ENCODE measurements around the gene PDAP1. TPM values are rescaled to one million over a fixed set of nuclear protein-coding genes. Genes with fewer than 3 reads are reported as not detected.
A peak's percentile ranks its signal among the peaks of the same experiment; 100 is the strongest.
"Not testable (repeated sequence)": the region's sequence is repeated elsewhere in the genome, so short reads cannot be mapped to it uniquely, and the experiment has no call there.

PDAP1 gene
- total RNA-seq, 1 donor from 2014 or later = 160 TPM

- H3K4me3 Mint-ChIP-seq = no peak overlapping the region
- H3K27ac Mint-ChIP-seq = no peak overlapping the region
- H3K36me3 Mint-ChIP-seq (ENCODE audit: low read depth) = peaks cover 30% of the 10 kb centered on the region
- no peak for DNase-seq (ENCODE audit: low spot score)
- no peaks in the 10 kb centered on the region for H3K9me3 Mint-ChIP-seq
- H3K27me3 Mint-ChIP-seq (ENCODE audit: insufficient read depth) = no peaks in the 10 kb centered on the region
- intact Hi-C loops (cut with micrococcal nuclease) = no loop called here
- peaks cover 5% of the 10 kb centered on the region for H3K4me1 Mint-ChIP-seq (ENCODE audit: low read depth)
These were observed 11.8 kb upstream of the PDAP1 start for GRCh38 chr7:99420213-99420612.

GRCh38 chr7:99419323-99420021 is 11.1 kb upstream of the PDAP1 start:
- DNase-seq (ENCODE audit: low spot score) = no peak
- peaks cover 5% of the 10 kb centered on the region for H3K4me1 Mint-ChIP-seq (ENCODE audit: low read depth)
- intact Hi-C loops (cut with micrococcal nuclease) = no loop called here
- H3K27me3 Mint-ChIP-seq (ENCODE audit: insufficient read depth) = no peaks in the 10 kb centered on the region
- no peak overlapping the region for H3K27ac Mint-ChIP-seq
- H3K36me3 Mint-ChIP-seq (ENCODE audit: low read depth) = peaks cover 38% of the 10 kb centered on the region
- H3K4me3 Mint-ChIP-seq = no peak overlapping the region
- H3K9me3 Mint-ChIP-seq = no peaks in the 10 kb centered on the region

- peaks cover 5% of the 10 kb centered on the region for H3K4me1 Mint-ChIP-seq (ENCODE audit: low read depth)
- H3K27ac Mint-ChIP-seq = no peak overlapping the region
- DNase-seq (ENCODE audit: low spot score) = no peak
- no peaks in the 10 kb centered on the region for H3K27me3 Mint-ChIP-seq (ENCODE audit: insufficient read depth)
- H3K36me3 Mint-ChIP-seq (ENCODE audit: low read depth) = peaks cover 41% of the 10 kb centered on the region
- H3K9me3 Mint-ChIP-seq = no peaks in the 10 kb centered on the region
- intact Hi-C loops (cut with micrococcal nuclease) = no loop called here
- no peak overlapping the region for H3K4me3 Mint-ChIP-seq
These were observed 9.9 kb upstream of the PDAP1 start for GRCh38 chr7:99418260-99418659.

- not testable (repeated sequence) for DNase-seq (ENCODE audit: low spot score); H3K4me3 Mint-ChIP-seq; H3K27me3 Mint-ChIP-seq (ENCODE audit: insufficient read depth); H3K9me3 Mint-ChIP-seq; H3K4me1 Mint-ChIP-seq (ENCODE audit: low read depth)
- peak overlapping the region; percentile 63 for H3K27ac Mint-ChIP-seq
- intact Hi-C loops (cut with micrococcal nuclease) = loop anchor here (1.0 kb wide), 1 partner anchor 50 kb away; no protein-coding TSS in a partner anchor
- peaks cover 51% of the 10 kb centered on the region for H3K36me3 Mint-ChIP-seq (ENCODE audit: low read depth)
These were observed 7.2 kb upstream of the PDAP1 start for GRCh38 chr7:99415513-99416127.

GRCh38 chr7:99410635-99411034 is 2.2 kb upstream of the PDAP1 start:
- H3K27me3 Mint-ChIP-seq (ENCODE audit: insufficient read depth) = no peaks in the 10 kb centered on the region
- H3K36me3 Mint-ChIP-seq (ENCODE audit: low read depth) = peaks cover 41% of the 10 kb centered on the region
- peaks cover 38% of the 10 kb centered on the region for H3K4me1 Mint-ChIP-seq (ENCODE audit: low read depth)
- no peak for DNase-seq (ENCODE audit: low spot score)
- intact Hi-C loops (cut with micrococcal nuclease) = no loop called here
- peak overlapping the region; percentile 98 for H3K4me3 Mint-ChIP-seq
- peak overlapping the region; percentile 47 for H3K27ac Mint-ChIP-seq
- H3K9me3 Mint-ChIP-seq = no peaks in the 10 kb centered on the region

- intact Hi-C loops (cut with micrococcal nuclease) = loop anchor here (1.0 to 5.0 kb wide), 4 partner anchors 28 to 1807 kb away; partner anchors contain the start of genes CPSF4, MEPCE, PLOD3 and PTCD1
- Mint-ChIP-seq H3K36me3 (ENCODE audit: low read depth) (peaks cover 36% of the 10 kb centered on the region), H3K9me3 (no peaks in the 10 kb centered on the region), H3K4me1 (ENCODE audit: low read depth) (peaks cover 38% of the 10 kb centered on the region), H3K27ac (peak overlapping the region; percentile 98), H3K4me3 (peak overlapping the region; percentile 98), H3K27me3 (ENCODE audit: insufficient read depth) (no peaks in the 10 kb centered on the region)
- DNase-seq (ENCODE audit: low spot score) = no peak
These were observed 1.4 kb upstream of the PDAP1 start for GRCh38 chr7:99409806-99410205.

GRCh38 chr7:99409192-99409572 is 785 bp upstream of the PDAP1 start:
- H3K4me3 Mint-ChIP-seq = peak overlapping the region; percentile 98
- intact Hi-C loops (cut with micrococcal nuclease) = loop anchor here (1.0 to 5.0 kb wide), 4 partner anchors 29 to 1808 kb away; partner anchors contain the start of genes CPSF4, MEPCE, PLOD3 and PTCD1
- peak; percentile 6 for DNase-seq (ENCODE audit: low spot score)
- H3K27ac Mint-ChIP-seq = peak overlapping the region; percentile 98
- H3K36me3 Mint-ChIP-seq (ENCODE audit: low read depth) = peaks cover 34% of the 10 kb centered on the region
- peaks cover 40% of the 10 kb centered on the region for H3K4me1 Mint-ChIP-seq (ENCODE audit: low read depth)
- H3K27me3 Mint-ChIP-seq (ENCODE audit: insufficient read depth) = no peaks in the 10 kb centered on the region
- no peaks in the 10 kb centered on the region for H3K9me3 Mint-ChIP-seq

- no peaks in the 10 kb centered on the region for H3K9me3 Mint-ChIP-seq
- DNase-seq (ENCODE audit: low spot score) = peak; percentile 21
- peak overlapping the region; percentile 98 for H3K27ac Mint-ChIP-seq
- peaks cover 40% of the 10 kb centered on the region for H3K36me3 Mint-ChIP-seq (ENCODE audit: low read depth)
- H3K27me3 Mint-ChIP-seq (ENCODE audit: insufficient read depth) = no peaks in the 10 kb centered on the region
- intact Hi-C loops (cut with micrococcal nuclease) = loop anchor here (1.0 to 5.0 kb wide), 11 partner anchors 15 to 1809 kb away; partner anchors contain the start of genes ARPC1B, MEPCE, PLOD3 and PPP1R35
- peak overlapping the region; percentile 98 for H3K4me3 Mint-ChIP-seq
- peaks cover 43% of the 10 kb centered on the region for H3K4me1 Mint-ChIP-seq (ENCODE audit: low read depth)
These were observed 472 bp downstream of the PDAP1 start for GRCh38 chr7:99407872-99408378.

GRCh38 chr7:99406557-99406956 is 1.8 kb downstream of the PDAP1 start:
- DNase-seq (ENCODE audit: low spot score) = no peak
- peak overlapping the region; percentile 98 for H3K4me3 Mint-ChIP-seq
- H3K9me3 Mint-ChIP-seq = no peaks in the 10 kb centered on the region
- H3K27ac Mint-ChIP-seq = peak overlapping the region; percentile 48
- peaks cover 39% of the 10 kb centered on the region for H3K36me3 Mint-ChIP-seq (ENCODE audit: low read depth)
- peaks cover 43% of the 10 kb centered on the region for H3K4me1 Mint-ChIP-seq (ENCODE audit: low read depth)
- intact Hi-C loops (cut with micrococcal nuclease) = loop anchor here (5.0 kb wide), 1 partner anchor 1811 kb away; the partner anchor contains the start of genes PLOD3 and ZNHIT1
- no peaks in the 10 kb centered on the region for H3K27me3 Mint-ChIP-seq (ENCODE audit: insufficient read depth)

- DNase-seq (ENCODE audit: low spot score) = no peak
- no peaks in the 10 kb centered on the region for H3K9me3 Mint-ChIP-seq
- intact Hi-C loops (cut with micrococcal nuclease) = loop anchor here (5.0 kb wide), 1 partner anchor 1812 kb away; the partner anchor contains the start of genes PLOD3 and ZNHIT1
- H3K36me3 Mint-ChIP-seq (ENCODE audit: low read depth) = peaks cover 37% of the 10 kb centered on the region
- no peak overlapping the region for H3K4me3 Mint-ChIP-seq
- H3K27me3 Mint-ChIP-seq (ENCODE audit: insufficient read depth) = no peaks in the 10 kb centered on the region
- H3K4me1 Mint-ChIP-seq (ENCODE audit: low read depth) = peaks cover 37% of the 10 kb centered on the region
- H3K27ac Mint-ChIP-seq = no peak overlapping the region
These were observed 3.4 kb downstream of the PDAP1 start for GRCh38 chr7:99404977-99405320.

- no peak for DNase-seq (ENCODE audit: low spot score)
- Mint-ChIP-seq H3K4me1 (ENCODE audit: low read depth) (peaks cover 32% of the 10 kb centered on the region), H3K27me3 (ENCODE audit: insufficient read depth) (no peaks in the 10 kb centered on the region), H3K4me3 (no peak overlapping the region), H3K27ac (peak overlapping the region; percentile 11), H3K9me3 (no peaks in the 10 kb centered on the region), H3K36me3 (ENCODE audit: low read depth) (peaks cover 38% of the 10 kb centered on the region)
- intact Hi-C loops (cut with micrococcal nuclease) = no loop called here
These were observed 4.0 kb downstream of the PDAP1 start for GRCh38 chr7:99404235-99404976.

GRCh38 chr7:99403764-99404163 is 4.6 kb downstream of the PDAP1 start:
- Mint-ChIP-seq H3K36me3 (ENCODE audit: low read depth) (peaks cover 40% of the 10 kb centered on the region), H3K27me3 (ENCODE audit: insufficient read depth) (no peaks in the 10 kb centered on the region), H3K4me3 (no peak overlapping the region), H3K9me3 (no peaks in the 10 kb centered on the region), H3K27ac (no peak overlapping the region), H3K4me1 (ENCODE audit: low read depth) (peaks cover 30% of the 10 kb centered on the region)
- intact Hi-C loops (cut with micrococcal nuclease) = no loop called here
- no peak for DNase-seq (ENCODE audit: low spot score)

Data from activated T-helper 1 cell treated with anti-CD3 and anti-CD28 coated beads, Interleukin-12 subunit alpha, Interleukin-12 subunit beta, Interleukin-2, Interleukin-4 antibody, amounts not matched to agents 30 ng/mL and 10 ng/mL and 1 ng/mL, durations not matched to agents 14 hours and 24 hours and 36 hours (primary cell).